Measurements from ENCODE around the gene MDP1.
"Not testable (repeated sequence)": the region's sequence is repeated elsewhere in the genome, so short reads cannot be mapped to it uniquely, and the experiment has no call there.

The MDP1 gene

DNA sequence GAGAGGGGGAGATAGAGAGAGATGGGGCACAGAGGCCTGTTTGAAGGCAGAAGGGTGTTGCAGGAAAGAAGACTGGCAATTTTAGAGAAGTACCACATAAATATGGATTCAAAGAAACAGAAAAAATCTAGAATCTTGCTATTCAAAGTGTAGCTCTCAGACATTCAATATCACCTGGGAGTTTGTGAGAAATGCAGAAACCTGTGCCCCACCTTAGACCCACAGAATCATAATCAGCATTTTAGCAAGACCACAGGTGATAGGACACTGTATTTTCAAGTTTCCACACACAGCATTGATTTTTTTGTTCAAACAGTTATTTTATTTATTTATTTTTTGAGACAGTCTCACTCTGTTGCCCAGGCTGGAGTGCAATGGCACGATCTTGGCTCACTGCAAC is 13.0 kb upstream of the MDP1 start:
- in situ Hi-C loops (cut with MboI; ENCODE audit: low pct_unique_long_range_greater_than_20kb, low sequenced_read_pairs, unreplicated experiment), result no loop called here
- no peak for DNase-seq (ENCODE audit: low spot score)
- TF ChIP-seq, protein P1, sequence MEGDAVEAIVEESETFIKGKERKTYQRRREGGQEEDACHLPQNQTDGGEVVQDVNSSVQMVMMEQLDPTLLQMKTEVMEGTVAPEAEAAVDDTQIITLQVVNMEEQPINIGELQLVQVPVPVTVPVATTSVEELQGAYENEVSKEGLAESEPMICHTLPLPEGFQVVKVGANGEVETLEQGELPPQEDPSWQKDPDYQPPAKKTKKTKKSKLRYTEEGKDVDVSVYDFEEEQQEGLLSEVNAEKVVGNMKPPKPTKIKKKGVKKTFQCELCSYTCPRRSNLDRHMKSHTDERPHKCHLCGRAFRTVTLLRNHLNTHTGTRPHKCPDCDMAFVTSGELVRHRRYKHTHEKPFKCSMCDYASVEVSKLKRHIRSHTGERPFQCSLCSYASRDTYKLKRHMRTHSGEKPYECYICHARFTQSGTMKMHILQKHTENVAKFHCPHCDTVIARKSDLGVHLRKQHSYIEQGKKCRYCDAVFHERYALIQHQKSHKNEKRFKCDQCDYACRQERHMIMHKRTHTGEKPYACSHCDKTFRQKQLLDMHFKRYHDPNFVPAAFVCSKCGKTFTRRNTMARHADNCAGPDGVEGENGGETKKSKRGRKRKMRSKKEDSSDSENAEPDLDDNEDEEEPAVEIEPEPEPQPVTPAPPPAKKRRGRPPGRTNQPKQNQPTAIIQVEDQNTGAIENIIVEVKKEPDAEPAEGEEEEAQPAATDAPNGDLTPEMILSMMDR (IDR thresholded peaks at IDR 0.05; ENCODE audit: extremely low read depth, insufficient read depth, missing control alignments), result no peak

DNA sequence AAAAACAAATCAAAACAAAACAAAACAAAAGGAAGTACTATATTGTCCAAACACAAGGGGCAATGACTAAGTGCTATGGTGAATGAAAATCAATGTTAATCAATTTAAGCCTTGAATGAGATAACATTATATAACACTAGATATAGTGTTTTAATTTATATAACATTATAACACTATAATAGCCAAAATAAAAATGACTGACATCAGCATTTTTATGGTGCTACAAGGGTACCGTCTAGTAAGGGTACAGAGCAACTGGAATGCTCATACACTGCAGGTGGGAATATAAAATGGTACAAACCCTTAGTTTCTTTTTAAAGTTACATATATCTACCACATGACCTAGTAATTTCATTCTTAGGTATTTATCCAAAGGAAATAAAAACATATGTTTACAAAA is 10.6 kb upstream of the MDP1 start:
- TF ChIP-seq, protein P1 (IDR thresholded peaks at IDR 0.05; ENCODE audit: extremely low read depth, insufficient read depth, missing control alignments), result no peak
- DNase-seq (ENCODE audit: low spot score), result no peak
- in situ Hi-C loops (cut with MboI; ENCODE audit: low pct_unique_long_range_greater_than_20kb, low sequenced_read_pairs, unreplicated experiment), result no loop called here

DNA sequence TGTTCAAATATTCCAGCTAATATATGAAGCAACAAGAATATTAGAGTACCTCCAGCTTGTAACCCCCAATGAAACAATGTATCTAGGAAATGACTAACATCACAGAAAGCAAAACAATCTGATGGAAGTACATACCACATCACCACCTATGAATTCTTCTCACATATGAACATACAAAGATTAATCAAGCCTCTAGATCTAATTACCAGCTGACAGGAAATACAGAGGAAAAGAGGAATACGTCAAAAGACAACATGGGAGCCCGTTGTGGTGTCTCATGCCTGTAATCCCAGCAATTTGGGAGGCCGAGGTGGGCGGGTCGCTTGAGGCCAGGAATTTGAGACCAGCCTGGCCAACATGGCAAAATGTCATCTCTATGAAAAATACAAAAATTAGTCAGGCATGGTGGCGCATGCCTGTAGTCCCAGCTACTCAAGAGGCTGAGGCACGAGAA is 8.8 kb upstream of the MDP1 start:
- DNase-seq (ENCODE audit: low spot score), result no peak
- TF ChIP-seq, protein P1 (IDR thresholded peaks at IDR 0.05; ENCODE audit: extremely low read depth, insufficient read depth, missing control alignments), result no peak
- in situ Hi-C loops (cut with MboI; ENCODE audit: low pct_unique_long_range_greater_than_20kb, low sequenced_read_pairs, unreplicated experiment), result no loop called here

DNA sequence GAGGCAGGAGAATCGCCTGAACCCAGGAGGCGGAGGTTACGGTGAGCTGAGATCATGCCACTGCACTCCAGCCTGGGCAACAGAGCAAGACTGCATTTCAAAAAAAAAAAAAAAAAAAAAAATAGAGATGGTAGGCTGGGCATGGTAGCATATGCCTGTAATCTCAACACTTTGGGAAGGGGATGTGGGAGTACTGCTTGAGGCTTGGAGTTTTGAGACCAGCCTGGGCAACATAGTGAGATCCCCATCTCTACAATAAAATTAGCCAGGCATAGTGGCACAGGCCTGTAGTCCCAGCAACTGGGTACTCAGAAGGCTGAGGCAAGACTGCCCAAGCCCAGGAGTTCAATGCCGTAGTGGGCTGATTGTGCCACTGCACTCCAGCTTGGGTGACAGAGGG is 7.1 kb upstream of the MDP1 start:
- in situ Hi-C loops (cut with MboI; ENCODE audit: low pct_unique_long_range_greater_than_20kb, low sequenced_read_pairs, unreplicated experiment), result not testable (repeated sequence)

DNA sequence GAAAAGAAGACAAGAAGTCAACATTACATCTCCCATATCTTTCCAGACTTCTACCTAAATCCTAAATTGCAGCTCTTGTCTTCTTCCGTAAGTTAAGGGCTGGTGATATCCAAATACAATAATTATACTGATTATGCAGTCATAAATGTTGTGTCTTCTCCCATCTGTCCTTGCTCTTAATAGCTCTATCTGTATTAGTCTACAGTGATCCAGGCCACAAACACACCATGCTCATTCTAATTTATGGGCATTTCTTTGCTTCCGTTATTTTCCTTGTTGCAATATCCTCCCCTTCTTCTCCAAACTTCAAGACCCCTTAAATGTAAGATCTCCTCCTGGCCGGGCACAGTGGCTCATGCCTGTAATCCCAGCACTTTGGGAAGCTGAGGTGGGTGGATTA is 3.7 kb upstream of the MDP1 start:
- TF ChIP-seq, protein P1 (IDR thresholded peaks at IDR 0.05; ENCODE audit: extremely low read depth, insufficient read depth, missing control alignments), result no peak
- in situ Hi-C loops (cut with MboI; ENCODE audit: low pct_unique_long_range_greater_than_20kb, low sequenced_read_pairs, unreplicated experiment), result no loop called here
- no peak for DNase-seq (ENCODE audit: low spot score)

More for the DNA sequence above, 7.1 kb upstream of the MDP1 start:
- not testable (repeated sequence) for DNase-seq (ENCODE audit: low spot score)

DNA sequence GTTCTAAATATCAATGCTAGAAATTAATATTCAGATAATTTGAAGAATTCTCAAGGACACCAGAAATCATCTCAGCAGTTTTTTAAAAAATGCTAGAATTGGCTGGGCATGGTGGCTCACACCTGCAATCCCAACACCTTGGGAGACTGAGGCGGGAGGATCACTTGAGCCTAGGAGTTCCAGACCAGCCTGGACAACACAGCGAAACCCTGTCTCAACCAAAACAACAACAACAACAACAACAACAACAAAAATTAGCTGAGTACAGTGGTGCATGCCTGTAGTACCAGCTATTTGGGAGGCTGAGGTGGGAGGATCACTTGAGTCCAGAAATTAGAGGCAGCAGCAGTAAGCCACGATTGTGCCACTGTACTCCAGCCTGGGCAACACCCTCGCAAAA is 3.2 kb upstream of the MDP1 start:
- DNase-seq (ENCODE audit: low spot score), result no peak
- TF ChIP-seq, protein P1 (IDR thresholded peaks at IDR 0.05; ENCODE audit: extremely low read depth, insufficient read depth, missing control alignments), result no peak
- in situ Hi-C loops (cut with MboI; ENCODE audit: low pct_unique_long_range_greater_than_20kb, low sequenced_read_pairs, unreplicated experiment), result no loop called here

DNA sequence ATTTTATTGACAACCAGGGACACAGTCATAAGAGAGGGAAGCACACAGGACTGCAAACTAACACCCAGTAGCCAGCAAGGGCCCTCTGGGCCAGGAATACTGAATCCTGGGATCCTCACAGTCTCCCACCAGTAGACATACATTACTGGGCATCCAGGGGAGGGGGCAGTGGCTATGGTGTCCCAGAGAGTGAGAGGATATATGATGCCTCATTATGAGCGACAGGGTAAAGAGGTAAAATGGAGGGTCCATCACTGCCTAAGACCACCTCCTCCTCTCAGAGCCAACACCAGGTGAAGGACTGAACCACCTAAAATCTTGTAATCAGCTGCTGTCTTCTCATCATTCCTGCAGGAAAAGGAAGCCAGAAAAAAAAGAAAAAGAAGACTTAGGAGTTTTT is 1.0 kb upstream of the MDP1 start:
- DNase-seq (ENCODE audit: low spot score); in situ Hi-C loops (cut with MboI; ENCODE audit: low pct_unique_long_range_greater_than_20kb, low sequenced_read_pairs, unreplicated experiment): not testable (repeated sequence)

DNA sequence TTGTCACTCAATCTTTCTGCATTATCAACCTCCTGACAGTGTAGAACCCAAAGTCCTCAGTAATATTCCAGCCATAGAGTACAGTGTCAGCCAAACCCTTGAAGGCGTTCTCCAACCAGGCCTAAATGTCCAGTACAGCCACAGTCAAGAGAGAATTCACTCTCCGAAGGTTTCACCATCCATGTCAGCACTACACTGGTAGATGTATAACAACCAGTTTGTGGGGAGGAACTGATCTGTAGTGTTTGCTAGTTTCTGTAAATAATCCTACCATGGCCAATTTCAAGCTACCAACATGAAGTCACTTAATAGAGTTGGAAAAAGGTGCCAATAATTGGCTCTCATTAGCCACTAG is 456 bp upstream of the MDP1 start:
- no peak for DNase-seq (ENCODE audit: low spot score)
- TF ChIP-seq, protein P1 (IDR thresholded peaks at IDR 0.05; ENCODE audit: extremely low read depth, insufficient read depth, missing control alignments), result no peak
- in situ Hi-C loops (cut with MboI; ENCODE audit: low pct_unique_long_range_greater_than_20kb, low sequenced_read_pairs, unreplicated experiment), result no loop called here
